Hepatocyte (in vitro differentiated cells): ENCODE data around the gene DIS3L2. TPM values are rescaled to one million over a fixed set of nuclear protein-coding genes. Genes with fewer than 3 reads are reported as not detected.

Source experiments
- DNase-seq: peaks from one replicate; pipeline ENCODE4 v3.0.0-alpha.2; 2016; ENCODE audit warnings: low spot score
- H2AFZ ChIP-seq: fragments of 200-600 bp; sonication (generic); 2 replicates; pipeline ENCODE4 v1.6.0; 2016; ENCODE audit warnings: antibody characterized with exemption, mild to moderate bottlenecking
- H3K27ac ChIP-seq: fragments of 200-600 bp; sonication (generic); 2 replicates; pipeline ENCODE4 v1.5.1; 2016; ENCODE audit warnings: mild to moderate bottlenecking
- H3K27me3 ChIP-seq: fragments of 200-600 bp; sonication (generic); 2 replicates; pipeline ENCODE4 v1.6.1; 2016
- H3K36me3 ChIP-seq: fragments of 200-600 bp; sonication (generic); replicated peaks from 2 replicates; pipeline ENCODE4 v1.5.1; 2016; ENCODE audit warnings: low read depth; ENCODE audit not compliant: insufficient read depth
- H3K4me1 ChIP-seq: fragments of 200-600 bp; sonication (generic); 2 replicates; pipeline ENCODE4 v1.5.1; 2016; ENCODE audit warnings: mild to moderate bottlenecking, moderate library complexity; ENCODE audit not compliant: insufficient read depth
- H3K4me2 ChIP-seq: fragments of 200-600 bp; sonication (generic); 2 replicates; pipeline ENCODE4 v1.6.0; 2016
- H3K4me3 ChIP-seq: fragments of 200-600 bp; sonication (generic); 2 replicates; pipeline ENCODE4 v1.5.1; 2016; ENCODE audit warnings: mild to moderate bottlenecking
- H3K79me2 ChIP-seq: fragments of 200-600 bp; sonication (generic); 2 replicates; pipeline ENCODE4 v1.6.0; 2017; ENCODE audit warnings: mild to moderate bottlenecking
- H3K9me2 ChIP-seq: fragments of 200-600 bp; sonication (generic); replicated peaks from 2 replicates; pipeline ENCODE4 v1.6.0; 2017; ENCODE audit warnings: mild to moderate bottlenecking; ENCODE audit not compliant: insufficient read depth
- H3K9me3 ChIP-seq: fragments of 200-600 bp; sonication (generic); 2 replicates; pipeline ENCODE4 v1.5.1; 2016; ENCODE audit warnings: low read depth, mild to moderate bottlenecking
- H4K20me1 ChIP-seq: fragments of 200-600 bp; sonication (generic); 2 replicates; pipeline ENCODE4 v1.6.0; 2016; ENCODE audit warnings: mild to moderate bottlenecking; ENCODE audit not compliant: insufficient read depth, poor library complexity, severe bottlenecking
- EZH2 ChIP-seq: fragments of 200-600 bp; sonication (generic); IDR thresholded peaks from 2 replicates; pipeline ENCODE4 v1.6.1; 2016; ENCODE audit warnings: antibody characterized with exemption, mild to moderate bottlenecking, borderline replicate concordance
- EZH2phosphoT487 ChIP-seq: fragments of 200-600 bp; sonication (generic); IDR thresholded peaks from one replicate; pipeline ENCODE4 v1.6.1; 2018; ENCODE audit warnings: antibody characterized with exemption, mild to moderate bottlenecking, low read depth, moderate library complexity; ENCODE audit not compliant: unreplicated experiment, severe bottlenecking
- WGBS: methylation state at CpG from one replicate; pipeline ENCODE4 v1.1.6; 2016; ENCODE audit warnings: low lambda C conversion rate; ENCODE audit errors: missing lambda C conversion rate; 5-methylcytosine and 5-hydroxymethylcytosine counted together
- polyA plus RNA-seq: library from polyadenylated mRNA; unstranded; fragments of >200 nt; fragmentation: Nextera tagmentation; extraction: Ambion mirVana; gene quantifications from 2 replicates; pipeline ENCODE4 v1.2.1, GENCODE V29; 2016
- total RNA-seq: library from RNA; depleted of rRNA; stranded (reverse); fragments of >200 nt; gene quantifications from 2 replicates; pipeline ENCODE4 v1.2.3, GENCODE V29; 2014
- TF ChIP-seq, protein P1 (sequence below): fragments of 200-600 bp; sonication (generic); IDR thresholded peaks from 2 replicates; pipeline ENCODE4 v1.5.1; 2016; ENCODE audit warnings: antibody characterized with exemption, mild to moderate bottlenecking; ENCODE audit not compliant: poor library complexity

The DIS3L2 gene
- total and polyA plus RNA-seq, 2 experiments from 2014 or later: 19.5 to 20.0 TPM

DNA sequence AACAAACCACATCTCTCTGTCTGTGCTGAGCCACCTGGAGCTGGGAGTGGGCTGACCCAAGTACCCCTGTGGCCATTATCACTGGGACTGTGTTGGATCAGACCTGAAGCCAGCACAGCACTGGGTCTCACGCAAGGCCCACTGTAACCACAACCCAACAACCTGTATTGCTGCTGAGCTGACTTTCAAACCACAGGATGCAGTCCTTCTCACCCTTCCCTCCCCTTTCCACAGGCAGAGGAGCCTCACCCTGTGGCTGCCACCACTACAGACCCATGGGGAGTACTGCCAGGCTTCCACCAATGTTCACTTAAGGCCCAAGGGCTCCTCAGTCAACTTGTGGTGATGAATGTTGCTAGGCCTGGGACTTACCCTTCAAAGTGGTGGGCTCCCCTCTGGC is 135.7 kb downstream of the DIS3L2 start:
- H3K79me2 ChIP-seq: no peaks in the 10 kb centered on the region
- TF ChIP-seq EZH2phosphoT487 (no peak), EZH2 (no peak)
- TF ChIP-seq, protein P1, sequence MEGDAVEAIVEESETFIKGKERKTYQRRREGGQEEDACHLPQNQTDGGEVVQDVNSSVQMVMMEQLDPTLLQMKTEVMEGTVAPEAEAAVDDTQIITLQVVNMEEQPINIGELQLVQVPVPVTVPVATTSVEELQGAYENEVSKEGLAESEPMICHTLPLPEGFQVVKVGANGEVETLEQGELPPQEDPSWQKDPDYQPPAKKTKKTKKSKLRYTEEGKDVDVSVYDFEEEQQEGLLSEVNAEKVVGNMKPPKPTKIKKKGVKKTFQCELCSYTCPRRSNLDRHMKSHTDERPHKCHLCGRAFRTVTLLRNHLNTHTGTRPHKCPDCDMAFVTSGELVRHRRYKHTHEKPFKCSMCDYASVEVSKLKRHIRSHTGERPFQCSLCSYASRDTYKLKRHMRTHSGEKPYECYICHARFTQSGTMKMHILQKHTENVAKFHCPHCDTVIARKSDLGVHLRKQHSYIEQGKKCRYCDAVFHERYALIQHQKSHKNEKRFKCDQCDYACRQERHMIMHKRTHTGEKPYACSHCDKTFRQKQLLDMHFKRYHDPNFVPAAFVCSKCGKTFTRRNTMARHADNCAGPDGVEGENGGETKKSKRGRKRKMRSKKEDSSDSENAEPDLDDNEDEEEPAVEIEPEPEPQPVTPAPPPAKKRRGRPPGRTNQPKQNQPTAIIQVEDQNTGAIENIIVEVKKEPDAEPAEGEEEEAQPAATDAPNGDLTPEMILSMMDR: no peak
- H3K27me3 ChIP-seq: no peaks in the 10 kb centered on the region
- H3K9me2 ChIP-seq: no peaks in the 10 kb centered on the region
- no peaks in the 10 kb centered on the region for H4K20me1 ChIP-seq
- no peaks in the 10 kb centered on the region for H3K36me3 ChIP-seq
- WGBS: 94% methylated on average over 1 of the region's 1 CpG
- DNase-seq: no peak
- no peak overlapping the region for H3K27ac ChIP-seq
- no peaks in the 10 kb centered on the region for H3K4me1 ChIP-seq
- no peak overlapping the region for H3K4me2 ChIP-seq
- no peak overlapping the region for H2AFZ ChIP-seq
- no peak overlapping the region for H3K4me3 ChIP-seq
- no peaks in the 10 kb centered on the region for H3K9me3 ChIP-seq

DNA sequence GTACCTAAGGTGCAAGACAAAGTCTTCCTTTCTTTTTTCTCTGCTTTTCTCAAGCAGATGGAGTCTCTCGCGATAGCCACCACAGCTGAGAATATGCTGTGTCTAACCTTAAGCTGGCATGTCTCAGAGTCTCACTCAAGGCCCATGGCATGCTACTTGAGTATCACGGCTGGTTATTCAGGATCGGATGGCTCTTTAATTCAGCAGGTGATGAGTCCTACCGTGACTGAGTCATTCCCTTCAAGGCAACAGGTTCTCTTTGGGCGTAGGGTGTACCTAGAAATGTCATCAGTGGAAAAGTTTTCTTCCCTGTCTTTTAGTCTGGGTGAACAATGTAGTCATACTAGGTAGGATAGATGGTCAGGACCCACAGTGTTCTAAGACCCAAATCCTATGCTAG is 136.2 kb downstream of the DIS3L2 start:
- Histone ChIP-seq H3K4me2 (no peak overlapping the region), H4K20me1 (no peaks in the 10 kb centered on the region), H3K4me3 (no peak overlapping the region), H3K9me3 (no peaks in the 10 kb centered on the region), H3K36me3 (no peaks in the 10 kb centered on the region), H3K27ac (no peak overlapping the region), H3K9me2 (no peaks in the 10 kb centered on the region), H3K79me2 (no peaks in the 10 kb centered on the region), H3K27me3 (no peaks in the 10 kb centered on the region), H2AFZ (no peak overlapping the region), H3K4me1 (no peaks in the 10 kb centered on the region)
- no peak for TF ChIP-seq EZH2
- no peak for TF ChIP-seq EZH2phosphoT487
- TF ChIP-seq, protein P1: no peak
- 100% methylated on average over 6 of the region's 6 CpGs for WGBS
- DNase-seq: no peak

DNA sequence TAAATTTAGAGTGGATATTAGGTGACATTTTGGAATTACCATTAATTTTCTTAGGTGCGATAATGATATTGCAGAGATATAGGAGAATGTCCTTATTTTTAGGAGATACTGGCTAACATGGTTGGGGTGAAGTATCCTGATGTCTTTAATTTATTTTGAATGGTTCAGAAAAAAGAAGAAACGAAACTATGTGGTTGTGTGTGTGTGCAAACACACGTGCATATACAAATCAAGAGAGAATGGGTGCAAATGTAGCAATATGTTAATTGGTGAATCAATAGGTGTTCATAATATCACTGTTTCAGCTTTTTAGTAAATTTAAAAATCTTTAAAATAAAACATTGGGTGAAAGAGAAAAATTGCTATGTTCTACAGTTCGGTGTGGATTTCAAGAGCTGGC is 140.9 kb downstream of the DIS3L2 start:
- no peak overlapping the region for H2AFZ ChIP-seq
- H3K9me3 ChIP-seq: no peaks in the 10 kb centered on the region
- H3K79me2 ChIP-seq: no peaks in the 10 kb centered on the region
- H3K4me2 ChIP-seq: no peak overlapping the region
- no peaks in the 10 kb centered on the region for H3K9me2 ChIP-seq
- H3K27me3 ChIP-seq: no peaks in the 10 kb centered on the region
- DNase-seq: no peak
- H3K4me3 ChIP-seq: no peak overlapping the region
- no peaks in the 10 kb centered on the region for H4K20me1 ChIP-seq
- H3K36me3 ChIP-seq: no peaks in the 10 kb centered on the region
- no peak overlapping the region for H3K27ac ChIP-seq
- TF ChIP-seq, protein P1: no peak
- TF ChIP-seq EZH2phosphoT487 (no peak), EZH2 (no peak)
- no peaks in the 10 kb centered on the region for H3K4me1 ChIP-seq
- WGBS: 97% methylated on average over 4 of the region's 4 CpGs
